AML-193 (cell line): ENCODE results near the gene JARID2.
A peak's percentile ranks its signal among the peaks of the same experiment; 100 is the strongest.

ENCODE experiments used
- DNase-seq, 2 experiments: peaks; one replicate each; lab custom pipeline; 2025; lab: John Stamatoyannopoulos, UW

JARID2 gene

DNA sequence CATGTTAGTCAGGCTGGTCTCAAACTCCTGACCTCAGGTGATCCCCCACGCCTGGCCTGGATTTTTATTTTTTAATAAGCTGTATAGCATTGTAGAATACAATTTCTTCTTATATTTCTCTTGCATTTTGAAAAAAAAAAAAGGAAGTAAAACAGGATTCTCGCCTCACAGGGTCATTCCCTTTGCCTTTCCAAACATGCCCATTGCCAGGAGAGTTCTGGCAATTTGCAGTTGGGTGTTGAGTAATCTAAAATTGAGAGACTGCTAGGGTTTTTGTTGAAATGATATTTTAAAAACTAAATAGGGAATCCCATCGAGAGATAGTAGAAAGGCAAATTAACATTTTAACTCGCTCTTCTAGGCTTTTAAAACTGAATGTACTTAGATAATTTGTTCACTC lies 196.1 kb downstream of the JARID2 start:
- DNase-seq, result no peak

DNA sequence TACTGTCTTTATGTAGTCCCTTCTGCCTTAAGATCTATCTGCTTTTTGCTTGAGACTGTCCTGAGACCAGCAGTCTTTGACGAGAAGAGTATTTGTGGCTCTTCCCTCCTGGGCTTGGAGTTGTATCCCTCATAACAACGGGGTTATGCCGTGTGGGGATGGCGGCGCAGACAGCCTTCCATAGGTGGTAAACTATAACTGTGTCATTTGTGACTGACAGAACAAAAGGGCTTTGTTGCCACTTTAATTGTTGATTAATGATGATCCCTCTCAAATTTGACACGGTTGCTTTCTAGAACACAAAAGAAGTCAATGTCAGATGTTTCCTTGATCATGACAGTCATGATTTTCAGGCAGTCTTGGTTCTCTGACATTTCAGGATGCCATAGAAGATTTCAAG lies 196.6 kb downstream of the JARID2 start:
- DNase-seq, result no peak

DNA sequence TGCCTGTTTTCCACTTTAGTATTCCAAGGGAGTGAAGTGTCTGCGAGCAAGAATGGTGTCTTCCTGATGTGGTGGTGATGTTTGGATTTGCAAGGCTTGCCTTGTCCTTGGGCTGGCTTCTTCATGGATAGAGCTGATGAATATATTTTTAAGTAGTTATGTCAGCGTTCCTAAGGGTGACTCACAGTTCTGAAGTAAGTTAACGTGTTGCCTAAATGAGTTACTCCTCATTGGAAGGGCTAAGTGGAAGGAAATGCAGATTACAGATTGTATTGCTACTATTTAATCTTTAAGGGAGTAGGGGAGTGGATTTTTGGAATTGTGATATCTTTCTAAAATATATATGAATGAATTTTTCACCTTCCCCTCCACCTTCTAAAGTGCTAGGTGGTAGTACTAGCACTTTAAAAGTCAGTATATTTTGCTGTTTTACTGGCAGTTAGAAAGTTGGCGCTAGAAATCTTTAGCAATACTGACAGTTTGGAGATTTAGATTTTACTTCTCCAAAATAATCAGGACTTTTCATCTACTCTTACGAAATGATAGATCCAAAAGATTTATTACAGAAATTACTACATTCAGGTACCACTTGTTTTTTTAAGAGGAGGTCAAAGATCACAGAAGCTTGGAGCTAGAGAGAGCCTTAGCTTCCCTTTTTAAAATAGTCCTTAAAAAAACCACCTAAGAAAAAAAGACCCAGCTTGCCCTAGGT lies 197.4 kb downstream of the JARID2 start:
- DNase-seq, result peak; percentile 56 to 66

DNA sequence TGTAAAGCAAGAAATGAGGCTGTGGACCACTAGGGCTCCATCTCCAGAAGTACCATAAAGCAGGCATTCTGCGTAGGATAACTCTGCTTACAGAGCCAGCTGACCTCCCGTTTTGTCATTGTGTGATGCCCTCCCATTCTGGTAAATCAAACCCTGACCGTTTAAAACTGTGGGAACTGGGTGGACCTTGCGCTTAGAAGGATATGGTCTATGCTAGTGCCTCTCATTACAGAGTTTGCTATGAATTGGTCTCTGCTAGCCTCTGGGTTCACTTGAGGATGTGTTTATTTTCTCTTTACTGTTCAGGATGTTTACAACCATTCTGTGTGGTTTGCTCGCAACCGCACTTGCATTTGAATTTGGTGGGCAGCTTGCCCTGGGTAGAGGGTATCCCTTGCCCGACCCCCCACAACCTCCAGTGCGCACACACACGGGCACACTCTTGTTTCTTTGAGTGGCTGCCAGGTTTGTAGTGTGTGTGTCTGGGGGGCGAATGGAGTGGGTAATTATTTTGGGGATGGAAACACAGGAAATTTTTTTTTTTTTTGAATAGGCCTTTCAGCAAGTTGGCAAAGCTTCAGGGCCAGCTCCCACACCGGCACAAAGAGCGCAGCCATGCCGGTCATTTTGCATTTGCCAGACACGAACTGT lies 198.3 kb downstream of the JARID2 start:
- no peak for DNase-seq

DNA sequence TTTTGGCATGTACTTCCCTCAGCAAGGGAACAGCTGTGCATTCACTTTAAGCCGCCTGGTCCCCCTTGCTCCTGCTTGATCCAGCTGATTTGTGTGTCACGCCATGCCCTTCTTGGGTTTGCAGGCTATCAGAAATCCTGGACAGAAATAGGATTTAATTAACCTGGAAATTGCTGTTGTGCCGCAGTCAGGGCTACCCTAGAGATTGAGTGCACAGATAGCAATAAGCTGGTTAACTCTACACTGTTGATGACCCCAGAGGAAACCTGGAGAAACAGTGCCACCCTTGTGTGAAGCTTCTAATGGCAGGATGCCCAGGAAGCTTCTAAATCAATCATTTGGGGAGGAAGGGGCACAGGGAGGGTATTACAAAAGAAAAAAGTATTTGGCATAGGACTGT lies 199.0 kb downstream of the JARID2 start:
- no peak for DNase-seq

DNA sequence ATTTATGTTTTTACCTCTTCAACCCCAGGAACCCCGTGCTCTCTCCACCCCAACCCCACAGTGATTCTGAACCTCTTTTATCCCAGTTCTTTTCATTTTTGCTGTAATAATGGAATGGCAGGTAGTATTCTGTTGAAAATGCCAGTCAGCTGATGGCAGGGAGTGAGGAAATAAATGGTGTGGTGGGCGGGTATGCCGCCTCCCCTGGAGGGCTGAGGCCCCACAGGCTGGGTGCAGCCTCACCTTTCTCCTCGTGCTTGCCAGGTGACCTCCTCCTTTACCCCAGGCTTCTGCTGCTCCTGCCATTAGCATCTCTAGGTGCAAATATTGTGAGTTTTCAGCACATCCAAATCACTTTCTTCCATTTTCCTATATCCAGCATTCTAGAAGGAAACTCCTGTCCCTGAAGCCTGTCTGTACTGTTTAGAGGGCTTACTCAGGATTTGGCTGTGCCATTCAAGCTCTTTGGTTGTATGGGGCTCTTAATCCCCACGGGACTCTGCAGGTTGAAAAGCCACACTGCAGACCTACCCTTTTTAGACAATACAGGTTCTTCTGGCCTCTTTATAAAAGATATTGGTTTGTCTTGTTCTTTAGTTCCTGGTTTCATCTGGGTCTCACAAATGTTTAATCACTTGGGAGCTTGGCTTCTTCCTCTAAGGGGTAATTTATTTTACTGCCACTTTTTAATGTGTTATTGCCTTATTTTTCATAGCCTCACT lies 201.8 kb downstream of the JARID2 start:
- no peak for DNase-seq

DNA sequence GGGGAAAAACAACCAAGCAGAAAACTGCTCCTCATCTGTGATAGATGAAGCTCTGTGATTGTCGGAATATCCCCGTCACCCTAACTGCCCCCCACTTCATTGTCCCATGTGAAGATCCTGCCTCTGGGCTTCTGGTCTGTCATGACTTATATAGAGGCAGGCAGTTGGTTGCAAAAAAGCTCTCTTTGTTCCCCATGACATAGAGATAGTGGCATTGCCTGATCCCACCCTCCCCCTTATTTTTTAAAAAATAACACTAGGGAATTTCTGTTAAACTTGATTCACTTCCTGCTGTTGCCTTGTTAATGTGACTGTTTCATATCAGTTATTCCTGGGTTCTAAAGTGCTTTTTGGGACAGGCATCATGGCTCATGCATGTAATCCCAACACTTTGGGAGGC lies 203.1 kb downstream of the JARID2 start:
- no peak for DNase-seq

DNA sequence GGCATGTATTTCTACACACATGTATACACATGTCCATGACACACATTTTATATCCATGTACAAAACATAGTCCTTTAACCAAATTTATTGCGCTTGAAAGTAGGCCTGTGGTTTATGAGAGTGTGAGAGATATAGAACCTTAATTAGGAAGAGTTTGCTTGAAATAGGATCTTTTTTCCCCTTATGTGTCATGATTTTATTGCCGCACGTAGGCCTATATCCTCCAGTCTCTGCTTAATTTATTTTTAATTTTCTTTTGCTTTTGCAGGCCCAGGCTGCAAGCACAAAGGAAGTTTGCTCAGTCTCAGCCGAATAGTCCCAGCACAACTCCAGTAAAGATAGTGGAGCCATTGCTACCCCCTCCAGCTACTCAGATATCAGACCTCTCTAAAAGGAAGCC lies 205.9 kb downstream of the JARID2 start:
- DNase-seq, result no peak

DNA sequence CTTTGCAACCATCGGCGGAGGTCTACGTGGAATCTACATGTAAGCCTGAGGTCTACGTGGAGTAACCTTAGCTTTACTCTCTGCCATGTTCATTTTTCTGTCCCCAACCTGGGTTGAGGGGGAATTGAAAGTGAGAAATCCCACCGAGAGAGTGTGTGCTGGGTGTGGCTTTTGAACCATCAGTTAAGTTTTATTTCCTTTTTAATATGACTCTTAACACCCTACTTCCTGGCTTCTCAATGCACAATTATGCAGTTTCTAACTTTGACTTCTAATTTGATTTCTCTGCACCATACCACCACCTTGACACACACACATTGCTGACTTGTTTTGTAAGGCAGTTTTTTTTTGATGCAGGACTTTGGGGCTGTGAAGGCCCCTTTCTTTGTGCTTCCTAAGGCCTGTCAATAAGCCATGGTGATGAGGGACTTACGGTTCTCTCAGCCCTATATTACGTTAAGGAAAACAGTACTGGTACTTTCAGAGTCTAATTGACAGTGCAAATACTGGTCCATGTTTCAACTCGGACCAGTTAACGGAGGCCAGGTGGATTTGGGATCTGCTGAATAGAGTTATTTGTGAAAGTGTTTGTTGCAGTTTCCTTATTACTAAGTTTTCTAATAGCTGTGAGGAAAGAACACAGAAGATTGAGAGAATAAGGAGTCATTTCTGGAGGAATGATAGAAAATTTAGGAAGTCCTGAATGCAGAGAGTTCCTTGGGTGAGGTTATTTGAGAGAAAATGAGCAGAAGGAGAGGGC lies 206.5 kb downstream of the JARID2 start:
- DNase-seq, result no peak

DNA sequence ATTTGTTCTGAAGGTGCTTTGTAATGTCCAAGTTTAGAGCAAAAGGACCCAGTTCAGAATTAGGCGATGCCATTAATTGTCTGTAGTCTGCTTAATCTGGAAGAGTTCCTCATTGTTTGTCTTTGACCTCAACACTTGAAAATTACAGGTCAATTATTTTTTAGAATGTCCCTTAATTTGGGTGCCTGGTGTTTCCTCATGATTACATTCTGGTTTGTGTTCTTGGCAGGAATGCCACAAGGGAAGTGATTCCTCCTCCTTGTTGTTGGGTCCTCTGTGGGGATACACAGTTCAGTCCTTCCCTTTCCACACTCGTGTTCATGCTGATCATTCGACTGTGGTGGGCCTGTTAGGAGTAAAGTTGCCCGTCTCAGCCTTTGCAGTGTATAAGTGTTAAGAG lies 207.3 kb downstream of the JARID2 start:
- DNase-seq, result no peak

DNA sequence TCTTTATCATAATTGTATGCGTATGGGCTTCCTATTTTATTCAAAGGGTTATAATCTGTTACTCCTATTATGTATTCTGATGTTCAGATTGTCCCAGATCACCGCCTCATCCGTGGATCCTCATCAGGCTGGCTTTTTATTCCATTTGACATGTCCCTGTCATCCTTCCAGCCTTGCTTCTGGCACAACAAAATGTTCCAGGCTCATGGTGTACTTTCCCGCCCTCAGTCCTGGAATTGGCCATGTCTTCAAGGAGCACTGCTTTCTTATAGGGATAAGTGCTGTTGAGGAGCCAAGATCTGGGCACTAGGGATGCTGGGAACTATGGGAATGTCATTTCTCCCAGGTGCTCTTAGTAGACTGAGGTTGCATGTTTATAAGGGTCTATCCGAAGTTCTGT lies 207.8 kb downstream of the JARID2 start:
- no peak for DNase-seq

DNA sequence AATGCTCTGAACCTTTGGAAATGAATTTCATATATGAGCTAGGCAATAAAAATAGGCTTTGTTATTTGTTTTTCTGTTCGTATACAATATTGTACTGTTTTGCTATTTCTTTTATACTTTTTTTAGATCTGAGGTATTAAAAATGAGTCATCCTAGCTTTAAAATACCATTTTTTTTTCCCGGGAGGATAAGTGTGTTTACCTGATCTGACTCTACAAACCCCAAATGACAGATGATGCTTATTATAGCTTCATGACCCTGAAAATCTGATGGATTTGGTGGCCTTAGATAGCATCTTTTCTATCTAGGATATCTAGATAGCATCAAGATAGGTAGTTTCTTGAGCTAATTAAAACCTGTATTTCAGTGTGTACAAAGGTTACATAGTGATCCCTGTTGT lies 210.6 kb downstream of the JARID2 start:
- DNase-seq, result no peak

DNA sequence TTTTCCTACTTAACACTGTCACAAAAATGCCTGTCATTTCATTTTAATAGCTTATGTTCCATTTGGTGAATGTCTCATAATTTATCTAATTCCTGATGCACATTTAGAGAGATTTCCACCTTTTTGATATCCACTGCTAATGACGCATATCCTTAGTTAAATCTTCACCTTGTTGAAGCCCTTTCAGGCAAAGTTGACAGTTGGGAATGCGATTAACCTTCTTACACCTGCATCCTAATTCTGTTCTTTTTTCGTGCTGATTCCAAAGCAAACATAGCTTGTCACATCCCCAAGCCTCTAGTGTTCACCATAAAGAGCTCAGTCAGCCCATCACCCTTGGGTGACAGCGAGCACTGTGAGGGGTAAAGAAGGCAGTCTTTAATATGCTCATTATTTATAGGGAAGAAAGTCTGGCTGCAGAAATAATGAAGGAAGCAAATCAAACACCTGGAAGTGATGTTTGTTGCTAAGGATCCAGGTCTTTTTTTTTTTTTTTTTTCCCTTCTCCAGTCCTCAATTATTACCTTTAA lies 211.3 kb downstream of the JARID2 start:
- no peak for DNase-seq

DNA sequence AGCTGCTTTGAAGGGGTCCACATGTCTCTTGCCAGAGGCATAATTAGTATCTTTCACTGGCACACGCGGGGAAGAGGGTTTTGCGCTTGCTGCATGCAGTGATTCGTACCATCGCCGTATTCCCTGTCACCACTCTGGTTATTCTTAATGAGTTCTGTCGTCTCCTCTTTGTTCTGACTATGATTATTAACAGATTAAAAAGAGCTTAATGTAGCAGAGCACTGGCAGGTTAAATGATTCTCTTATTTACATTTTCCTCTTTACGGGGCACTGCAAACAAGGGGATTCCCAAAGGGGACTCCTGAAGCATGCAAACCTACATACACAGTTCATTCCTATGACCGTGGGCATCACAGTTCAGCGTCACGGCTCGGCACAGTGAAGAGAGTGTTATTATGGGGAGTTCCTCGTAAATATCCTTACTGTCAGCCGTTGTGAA lies 212.2 kb downstream of the JARID2 start:
- no peak for DNase-seq

DNA sequence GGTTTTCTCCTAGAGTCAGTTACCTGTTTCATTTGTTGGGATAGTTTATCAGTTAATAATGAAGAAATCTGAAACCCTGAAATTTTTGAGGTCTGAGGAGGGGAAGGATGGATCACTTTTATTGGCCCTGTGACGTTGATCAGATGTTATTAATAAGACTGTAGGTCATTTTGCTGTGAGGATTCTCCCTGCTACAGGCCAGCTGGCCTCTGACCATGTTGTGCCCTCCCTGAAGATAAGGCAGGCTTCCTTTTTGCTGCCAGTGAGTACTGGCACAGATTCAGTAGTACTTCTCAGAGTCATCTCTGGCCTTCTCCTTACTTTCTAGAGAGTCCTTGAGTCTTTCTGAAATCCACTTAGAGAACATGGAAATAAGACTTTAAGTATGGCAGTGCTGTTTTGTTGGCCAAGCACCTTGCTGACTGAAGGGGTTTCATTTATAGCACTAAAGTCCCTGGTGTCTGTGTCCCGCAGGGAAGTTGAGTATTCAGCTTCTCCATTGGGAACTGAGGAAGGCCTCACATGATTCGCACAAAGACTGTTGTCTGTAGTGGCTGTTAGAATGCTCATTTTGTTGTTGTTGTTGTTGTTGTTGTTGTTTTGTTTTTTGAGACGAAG lies 214.3 kb downstream of the JARID2 start:
- DNase-seq, result no peak

DNA sequence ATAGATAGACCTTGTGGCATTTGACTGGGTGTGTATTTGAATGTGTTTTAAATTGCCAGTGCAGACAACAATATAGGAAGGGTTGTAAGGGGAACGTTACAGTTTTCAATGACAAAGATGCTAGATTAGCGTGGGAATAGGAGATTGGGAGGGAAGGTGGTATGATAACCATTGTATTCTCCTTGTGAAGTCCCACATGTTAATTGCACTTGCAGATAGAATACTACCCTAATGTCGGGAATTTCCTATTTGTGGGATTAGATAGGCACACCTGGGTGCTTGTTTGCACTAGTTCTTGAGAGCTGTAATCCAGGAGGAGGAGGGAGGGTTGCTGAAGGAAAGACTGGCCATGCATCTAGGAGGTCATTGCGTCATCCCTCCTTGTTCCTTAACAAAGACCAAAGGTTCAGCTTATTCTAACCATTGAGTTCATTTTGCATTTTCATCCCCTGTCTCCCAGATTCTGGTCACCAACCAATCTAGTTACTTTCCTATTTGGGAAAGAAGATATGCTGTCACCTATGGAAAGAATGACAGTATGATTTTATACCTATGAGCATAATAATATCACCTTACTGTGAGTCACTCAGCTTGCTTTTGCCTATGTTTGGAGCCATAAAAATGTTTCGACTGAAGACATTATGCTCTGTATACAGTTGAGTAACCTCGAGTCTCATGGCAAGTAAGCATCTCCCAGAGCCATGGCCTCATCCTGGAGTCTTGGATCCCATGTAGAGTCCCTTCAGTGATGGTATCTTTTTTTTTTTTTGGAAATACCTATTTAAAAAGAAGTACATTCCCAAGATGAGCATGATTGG lies 215.5 kb downstream of the JARID2 start:
- DNase-seq, result peak in 1 of 2 experiments; percentile 50

DNA sequence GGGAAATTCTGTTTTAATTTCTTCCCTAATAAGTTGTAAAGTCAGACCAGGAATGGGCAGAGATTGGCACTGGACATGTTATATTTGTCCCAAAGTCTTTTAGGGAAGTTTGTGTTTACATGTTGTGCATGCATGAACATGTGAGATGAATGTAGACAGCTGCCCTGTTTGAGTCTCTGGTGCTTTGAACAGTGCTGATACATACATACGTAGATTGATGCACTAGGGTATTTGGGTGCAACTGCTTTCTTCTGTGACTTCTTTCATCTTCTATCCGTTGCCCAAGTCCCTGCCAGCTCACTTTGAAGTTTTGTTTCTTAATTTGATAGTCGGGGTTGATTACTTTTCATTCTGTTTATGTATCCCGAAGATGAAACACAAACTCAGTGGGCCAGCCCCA lies 216.4 kb downstream of the JARID2 start:
- DNase-seq, result no peak

DNA sequence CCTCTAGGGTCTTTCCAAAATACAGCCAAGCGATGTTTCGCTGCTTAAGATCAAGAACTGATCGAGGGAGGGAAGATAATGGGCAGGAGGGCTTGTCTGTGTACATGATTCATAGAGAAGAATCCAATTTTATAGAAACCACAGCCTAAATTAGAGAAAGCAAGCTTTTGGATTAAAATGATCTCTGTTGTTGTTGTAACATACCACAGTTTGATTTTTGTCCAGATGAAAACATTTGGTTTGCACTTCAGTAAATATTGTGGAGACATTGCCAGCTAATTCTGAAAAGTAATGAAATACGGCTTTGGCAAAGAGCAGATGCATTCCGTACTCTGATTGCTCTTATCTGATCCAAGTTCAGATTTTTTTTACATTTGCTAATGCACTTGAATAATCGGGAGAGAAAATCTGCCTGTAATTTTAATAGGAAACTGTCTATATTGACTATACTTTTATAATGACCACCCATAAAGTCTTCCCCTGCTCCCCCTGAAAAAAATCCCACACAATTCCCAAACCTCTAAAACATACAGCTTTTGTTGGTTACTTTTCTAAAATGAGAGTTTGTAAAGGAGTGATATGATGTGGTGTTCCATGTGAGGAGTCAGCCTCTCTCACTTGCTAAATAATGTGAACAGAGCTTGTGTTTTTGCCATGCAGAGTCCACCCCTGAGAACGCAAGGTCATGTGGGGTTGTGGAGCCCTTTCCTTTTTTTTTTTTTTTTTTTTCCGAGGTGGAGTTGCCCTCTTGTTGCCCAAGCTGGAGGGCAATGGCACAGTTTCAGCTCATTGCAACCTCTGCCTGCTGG lies 217.1 kb downstream of the JARID2 start:
- DNase-seq, result no peak

DNA sequence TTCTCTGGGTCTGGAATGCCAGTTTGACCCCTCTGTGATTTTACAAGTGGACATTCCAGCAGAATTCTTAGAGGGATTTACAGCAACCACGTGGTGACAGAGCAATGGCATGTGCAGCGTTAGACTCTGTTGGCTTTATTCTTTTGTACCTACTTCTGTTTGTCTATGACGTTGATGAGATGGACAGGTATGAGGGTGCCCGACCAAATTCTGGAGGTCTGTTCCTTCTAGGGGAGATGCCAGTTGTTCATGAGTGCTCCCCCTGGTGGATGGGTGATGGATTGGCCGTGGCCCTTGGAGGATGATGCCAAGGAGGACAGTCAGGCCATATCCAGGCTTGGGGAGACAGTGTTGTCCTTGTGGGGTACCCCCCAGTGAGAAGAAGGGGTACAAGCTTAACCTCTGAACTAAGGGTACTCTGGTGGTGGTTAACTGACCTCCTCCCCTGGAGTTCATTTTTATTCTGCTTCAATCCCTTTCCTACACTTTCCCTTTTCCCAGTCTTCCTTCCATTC lies 218.4 kb downstream of the JARID2 start:
- DNase-seq, result peak; percentile 40 to 49

DNA sequence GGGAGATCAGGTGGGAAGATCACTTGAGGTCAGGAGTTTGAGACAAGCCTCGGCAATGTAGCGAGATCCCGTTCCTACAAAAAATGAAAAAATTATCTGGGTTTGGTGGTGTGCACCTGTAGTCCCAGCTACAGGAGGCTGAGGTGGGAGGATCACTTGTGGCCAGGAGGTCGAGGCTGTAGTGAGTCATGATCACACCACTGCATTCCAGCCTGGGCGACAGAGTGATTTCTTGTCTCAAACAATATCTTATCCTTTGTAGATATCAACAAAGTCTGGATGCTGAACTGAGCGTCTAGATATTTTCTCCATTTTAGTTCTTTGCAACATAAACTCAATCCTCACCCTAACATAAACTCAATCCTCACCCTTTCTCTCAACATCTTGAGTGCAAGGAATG lies 219.3 kb downstream of the JARID2 start:
- DNase-seq, result no peak
